Neural cell (in vitro differentiated cells): Measurements from ENCODE around the gene PODN.

Experiments used
- CTCF ChIP-seq: fragments of 450-650 bp; IDR thresholded peaks from 2 replicates; pipeline ENCODE4 v1.5.1; 2014; ENCODE audit warnings: antibody characterized with exemption, mild to moderate bottlenecking, moderate library complexity; ENCODE audit not compliant: poor library complexity, severe bottlenecking
- EP300 ChIP-seq: fragments of 450-650 bp; conservative IDR thresholded peaks from 2 replicates; pipeline ENCODE4 v1.6.1; 2014; ENCODE audit warnings: antibody characterized with exemption, mild to moderate bottlenecking, moderate library complexity; ENCODE audit not compliant: poor library complexity, severe bottlenecking
- EZH2 ChIP-seq: fragments of 200-600, 300-800 bp; shearing (Covaris generic), sonication (generic); IDR thresholded peaks from 2 replicates; pipeline ENCODE4 v1.6.1; 2014; ENCODE audit warnings: antibody characterized with exemption, low read length, borderline replicate concordance, mild to moderate bottlenecking; ENCODE audit not compliant: insufficient read depth, poor library complexity, severe bottlenecking
- RAD21 ChIP-seq: fragments of 450-650 bp; conservative IDR thresholded peaks from 2 replicates; pipeline ENCODE4 v1.6.1; 2014; ENCODE audit warnings: antibody characterized with exemption, mild to moderate bottlenecking, moderate library complexity
- REST ChIP-seq: IDR thresholded peaks from 2 replicates; pipeline ENCODE4 v1.6.1; 2012; ENCODE audit warnings: borderline replicate concordance
- SMC3 ChIP-seq: fragments of 450-650 bp; conservative IDR thresholded peaks from 2 replicates; pipeline ENCODE4 v1.6.1; 2014; ENCODE audit warnings: antibody characterized with exemption, mild to moderate bottlenecking, moderate library complexity; ENCODE audit not compliant: poor library complexity
- TAF1 ChIP-seq: IDR thresholded peaks from 2 replicates; pipeline ENCODE4 v1.6.1; 2012; ENCODE audit warnings: low read depth

- no peak for TF ChIP-seq CTCF
- TF ChIP-seq EZH2 = no peak
- no peak for TF ChIP-seq REST
- no peak for TF ChIP-seq EP300
- no peak for TF ChIP-seq TAF1
- TF ChIP-seq SMC3 = no peak
- TF ChIP-seq RAD21 = no peak
These were observed 11.7 kb upstream of the PODN start for GRCh38 chr1:53050310-53050709.
